ENCODE results near the gene SUCO. TPM values are rescaled to one million over a fixed set of nuclear protein-coding genes. Genes with fewer than 3 reads are reported as not detected.

SUCO gene
- polyA plus RNA-seq, 1 donor (not counting 4 experiments of a cell fraction or from before 2014, with no cell fraction given): 13.8 TPM

- Histone ChIP-seq H3K27ac (ENCODE audit: control insufficient read depth, insufficient read depth, low read length) (peak overlapping the region; percentile 23), H3K4me1 (ENCODE audit: control insufficient read depth, extremely low read depth, insufficient read depth, low read length) (peaks cover 11% of the 10 kb centered on the region)
These were observed 19.5 kb upstream of the SUCO start for GRCh38 chr1:172513479-172513878.

GRCh38 chr1:172514108-172514507, 18.8 kb upstream of the SUCO start:
- Histone ChIP-seq H3K27me3 (ENCODE audit: control insufficient read depth, extremely low read depth, insufficient read depth, low read length) (no peaks in the 10 kb centered on the region), H2AFZ (ENCODE audit: control insufficient read depth, low read length) (peak overlapping the region; percentile 31), H3K4me2 (ENCODE audit: control insufficient read depth, extremely low read depth, insufficient read depth, low read depth, low read length) (no peak overlapping the region), H3K9me3 (ENCODE audit: control insufficient read depth, low read depth, low read length) (no peaks in the 10 kb centered on the region), H3K79me2 (ENCODE audit: control insufficient read depth, insufficient read depth, low read length) (no peaks in the 10 kb centered on the region), H3K4me3 (ENCODE audit: control insufficient read depth in 2 of 3, extremely low read depth in 1 of 3, insufficient read depth in 2 of 3, low read depth in 1 of 3, low read length in 3 of 3) (no peak overlapping the region), H3K9me1 (ENCODE audit: control insufficient read depth, extremely low read depth, insufficient read depth, low read length) (no peaks in the 10 kb centered on the region), H3K9ac (ENCODE audit: control insufficient read depth, extremely low read depth, insufficient read depth, low read length) (no peak overlapping the region), H4K20me1 (ENCODE audit: control insufficient read depth, extremely low read depth, insufficient read depth, low read length) (no peaks in the 10 kb centered on the region), H3K4me1 (ENCODE audit: control insufficient read depth, extremely low read depth, insufficient read depth, low read length) (peaks cover 11% of the 10 kb centered on the region), H3K36me3 (ENCODE audit: control insufficient read depth in 2 of 2, extremely low read depth in 1 of 2, insufficient read depth in 2 of 2, low read length in 2 of 2) (no peaks in the 10 kb centered on the region), H3K27ac (ENCODE audit: control insufficient read depth, insufficient read depth, low read length) (peak overlapping the region; percentile 23)
- DNase-seq (ENCODE audit: low read depth, low spot score): no peak
- FAIRE-seq: peak; percentile 65
- dilution Hi-C loops (cut with MboI; ENCODE audit: extremely low pct_ligation_motif_present, low sequenced_read_pairs): no loop called here
- TF ChIP-seq EZH2 (IDR thresholded peaks at IDR 0.05; ENCODE audit: low read length): no peak
- TF ChIP-seq, protein P1, sequence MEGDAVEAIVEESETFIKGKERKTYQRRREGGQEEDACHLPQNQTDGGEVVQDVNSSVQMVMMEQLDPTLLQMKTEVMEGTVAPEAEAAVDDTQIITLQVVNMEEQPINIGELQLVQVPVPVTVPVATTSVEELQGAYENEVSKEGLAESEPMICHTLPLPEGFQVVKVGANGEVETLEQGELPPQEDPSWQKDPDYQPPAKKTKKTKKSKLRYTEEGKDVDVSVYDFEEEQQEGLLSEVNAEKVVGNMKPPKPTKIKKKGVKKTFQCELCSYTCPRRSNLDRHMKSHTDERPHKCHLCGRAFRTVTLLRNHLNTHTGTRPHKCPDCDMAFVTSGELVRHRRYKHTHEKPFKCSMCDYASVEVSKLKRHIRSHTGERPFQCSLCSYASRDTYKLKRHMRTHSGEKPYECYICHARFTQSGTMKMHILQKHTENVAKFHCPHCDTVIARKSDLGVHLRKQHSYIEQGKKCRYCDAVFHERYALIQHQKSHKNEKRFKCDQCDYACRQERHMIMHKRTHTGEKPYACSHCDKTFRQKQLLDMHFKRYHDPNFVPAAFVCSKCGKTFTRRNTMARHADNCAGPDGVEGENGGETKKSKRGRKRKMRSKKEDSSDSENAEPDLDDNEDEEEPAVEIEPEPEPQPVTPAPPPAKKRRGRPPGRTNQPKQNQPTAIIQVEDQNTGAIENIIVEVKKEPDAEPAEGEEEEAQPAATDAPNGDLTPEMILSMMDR (optimal IDR thresholded peaks at IDR 0.05 in 1 of 3, IDR thresholded peaks at IDR 0.05 in 1 of 3, conservative IDR thresholded peaks at IDR 0.05 in 1 of 3; ENCODE audit: extremely low read depth in 1 of 3, insufficient read depth in 2 of 3, low read length in 3 of 3): no peak

More at GRCh38 chr1:172513479-172513878, 19.5 kb upstream of the SUCO start:
- Histone ChIP-seq H3K27me3 (ENCODE audit: control insufficient read depth, extremely low read depth, insufficient read depth, low read length) (no peaks in the 10 kb centered on the region), H3K4me2 (ENCODE audit: control insufficient read depth, extremely low read depth, insufficient read depth, low read depth, low read length) (peak overlapping the region; percentile 20), H3K79me2 (ENCODE audit: control insufficient read depth, insufficient read depth, low read length) (no peaks in the 10 kb centered on the region), H3K9me3 (ENCODE audit: control insufficient read depth, low read depth, low read length) (no peaks in the 10 kb centered on the region), H3K9me1 (ENCODE audit: control insufficient read depth, extremely low read depth, insufficient read depth, low read length) (no peaks in the 10 kb centered on the region), H3K4me3 (ENCODE audit: control insufficient read depth in 2 of 3, extremely low read depth in 1 of 3, insufficient read depth in 2 of 3, low read depth in 1 of 3, low read length in 3 of 3) (no peak overlapping the region), H3K36me3 (ENCODE audit: control insufficient read depth in 2 of 2, extremely low read depth in 1 of 2, insufficient read depth in 2 of 2, low read length in 2 of 2) (no peaks in the 10 kb centered on the region), H3K9ac (ENCODE audit: control insufficient read depth, extremely low read depth, insufficient read depth, low read length) (no peak overlapping the region), H2AFZ (ENCODE audit: control insufficient read depth, low read length) (peak overlapping the region; percentile 23), H4K20me1 (ENCODE audit: control insufficient read depth, extremely low read depth, insufficient read depth, low read length) (no peaks in the 10 kb centered on the region)
- FAIRE-seq: peak; percentile 92
- no peak for DNase-seq (ENCODE audit: low read depth, low spot score)
- TF ChIP-seq, protein P1 (optimal IDR thresholded peaks at IDR 0.05 in 1 of 3, IDR thresholded peaks at IDR 0.05 in 1 of 3, conservative IDR thresholded peaks at IDR 0.05 in 1 of 3; ENCODE audit: extremely low read depth in 1 of 3, insufficient read depth in 2 of 3, low read length in 3 of 3): no peak
- TF ChIP-seq EZH2 (IDR thresholded peaks at IDR 0.05; ENCODE audit: low read length): no peak
- dilution Hi-C loops (cut with MboI; ENCODE audit: extremely low pct_ligation_motif_present, low sequenced_read_pairs): no loop called here

Data from keratinocyte (primary cell).